GM23338 (cell line): ENCODE measurements around the gene HIVEP3. TPM values are rescaled to one million over a fixed set of nuclear protein-coding genes. Genes with fewer than 3 reads are reported as not detected.

ENCODE experiments used
- ATAC-seq: fragments of 200-7000 bp; cut with Tn5 transposase; 3 replicates; pipeline ENCODE4 v1.9.1; 2020
- DNase-seq: peaks from one replicate; pipeline ENCODE4 v3.0.0-alpha.2; 2015; ENCODE audit warnings: low spot score
- H2AFZ ChIP-seq: fragments of 200-600 bp; sonication (generic); 2 replicates; pipeline ENCODE4 v1.8.0; 2016; ENCODE audit warnings: antibody characterized with exemption, mild to moderate bottlenecking, moderate library complexity
- H3F3A ChIP-seq: fragments of 200-600 bp; sonication (generic); replicated peaks from 2 replicates; pipeline ENCODE4 v1.8.0; 2017; ENCODE audit warnings: antibody characterized with exemption, mixed run types, low read depth
- H3K27ac ChIP-seq: fragments of 200-600 bp; sonication (generic); 2 replicates; pipeline ENCODE4 v1.6.1; 2016; ENCODE audit warnings: low read depth
- H3K27me3 ChIP-seq: fragments of 200-600 bp; sonication (generic); 2 replicates; pipeline ENCODE4 v1.8.0; 2016; ENCODE audit warnings: mild to moderate bottlenecking, mixed run types, moderate library complexity; ENCODE audit not compliant: insufficient read depth
- H3K36me3 ChIP-seq: fragments of 200-600 bp; sonication (generic); 2 replicates; pipeline ENCODE4 v1.8.0; 2016; ENCODE audit warnings: mild to moderate bottlenecking; ENCODE audit not compliant: insufficient read depth
- H3K4me1 ChIP-seq: fragments of 200-600 bp; sonication (generic); 2 replicates; pipeline ENCODE4 v1.8.0; 2016; ENCODE audit warnings: mild to moderate bottlenecking, moderate library complexity; ENCODE audit not compliant: insufficient read depth
- H3K4me2 ChIP-seq: fragments of 200-600 bp; sonication (generic); 2 replicates; pipeline ENCODE4 v1.7.1; 2017; ENCODE audit warnings: mixed run types
- H3K4me3 ChIP-seq: fragments of 200-600 bp; sonication (generic); 2 replicates; pipeline ENCODE4 v1.6.1; 2016; ENCODE audit warnings: mixed run types
- H3K79me2 ChIP-seq: fragments of 200-600 bp; sonication (generic); replicated peaks from 2 replicates; pipeline ENCODE4 v1.8.0; 2017; ENCODE audit warnings: mild to moderate bottlenecking; ENCODE audit not compliant: insufficient read depth
- H3K9me2 ChIP-seq: fragments of 200-600 bp; sonication (generic); 2 replicates; pipeline ENCODE4 v1.8.0; 2017; ENCODE audit not compliant: insufficient read depth
- H4K20me1 ChIP-seq: fragments of 200-600 bp; sonication (generic); replicated peaks from 2 replicates; pipeline ENCODE4 v1.8.0; 2017; ENCODE audit warnings: mild to moderate bottlenecking; ENCODE audit not compliant: insufficient read depth
- H3K27ac Mint-ChIP-seq: 2 replicates; pipeline ENCODE4 v1.8.0; 2020; ENCODE audit warnings: inconsistent platforms, mild to moderate bottlenecking, moderate library complexity, mixed read lengths
- H3K27me3 Mint-ChIP-seq: 3 replicates; pipeline ENCODE4 v1.8.0; 2022; ENCODE audit warnings: low read depth, mild to moderate bottlenecking, moderate library complexity, mixed read lengths, inconsistent platforms; ENCODE audit not compliant: insufficient read depth, poor library complexity
- H3K36me3 Mint-ChIP-seq: 3 replicates; pipeline ENCODE4 v1.8.0; 2021; ENCODE audit warnings: low read depth, mild to moderate bottlenecking, inconsistent platforms, moderate library complexity, mixed read lengths
- H3K4me1 Mint-ChIP-seq: 3 replicates; pipeline ENCODE4 v1.8.0; 2020; ENCODE audit warnings: mild to moderate bottlenecking, inconsistent platforms, mixed read lengths
- H3K4me3 Mint-ChIP-seq: 3 replicates; pipeline ENCODE4 v1.8.0; 2021; ENCODE audit warnings: moderate library complexity, mild to moderate bottlenecking, inconsistent platforms, mixed read lengths
- H3K9me3 Mint-ChIP-seq: 3 replicates; pipeline ENCODE4 v1.8.0; 2020; ENCODE audit warnings: moderate library complexity, mild to moderate bottlenecking, inconsistent platforms, mixed read lengths
- CTCF ChIP-seq, 2 experiments: fragments of 200-600 bp in 1 of 2; sonication (generic) in 1 of 2; conservative IDR thresholded peaks; 2 replicates each; pipeline versions ENCODE4 v1.5.1 to v1.6.1; 2016 to 2017; ENCODE audit warnings: antibody characterized with exemption in 2 of 2, low read depth in 2 of 2, mild to moderate bottlenecking in 2 of 2, moderate library complexity in 1 of 2
- EZH2phosphoT487 ChIP-seq: fragments of 200-600 bp; sonication (generic); IDR thresholded peaks from one replicate; pipeline ENCODE4 v1.8.1; 2018; ENCODE audit warnings: antibody characterized with exemption; ENCODE audit not compliant: unreplicated experiment
- NANOG ChIP-seq: IDR thresholded peaks from 2 replicates; pipeline ENCODE4 v1.6.1; 2016; ENCODE audit warnings: antibody characterized with exemption, borderline replicate concordance
- POLR2AphosphoS5 ChIP-seq: IDR thresholded peaks from 2 replicates; pipeline ENCODE4 v1.6.1; 2016; ENCODE audit warnings: antibody characterized with exemption, low read depth
- ZNF331 ChIP-seq: fragments of 250-450 bp; sonication (Bioruptor Pico); IDR thresholded peaks from 2 replicates; pipeline ENCODE4 v1.5.0; 2020; ENCODE audit warnings: low read depth, mild to moderate bottlenecking, moderate library complexity
- ZNF462 ChIP-seq: fragments of 250-450 bp; sonication (Bioruptor Pico); IDR thresholded peaks from 2 replicates; pipeline ENCODE4 v1.5.0; 2020; ENCODE audit warnings: mild to moderate bottlenecking, moderate library complexity
- polyA plus RNA-seq: library from polyadenylated mRNA; unstranded; fragments of >200 nt; fragmentation: Nextera tagmentation; extraction: Ambion mirVana; gene quantifications from 2 replicates; pipeline ENCODE4 v1.2.1, GENCODE V29; 2016
- total RNA-seq: library from RNA; depleted of rRNA; stranded (reverse); fragments of >200 nt; shearing (Covaris generic); gene quantifications from 2 replicates; pipeline ENCODE4 v1.2.3, GENCODE V29; 2014

HIVEP3 gene
- total and polyA plus RNA-seq, 2 experiments from 2014 or later = 0.14 to 0.24 TPM

GRCh38 chr1:41558761-41559171, 360.0 kb downstream of the HIVEP3 start (continued):
- no peak for TF ChIP-seq ZNF462 (CRISPR knock-in tag)
- TF ChIP-seq ZNF331 = no peak

- Histone ChIP-seq H3K79me2 (no peaks in the 10 kb centered on the region), H3K4me1 (no peaks in the 10 kb centered on the region), H3K4me3 (no peak overlapping the region), H3K27ac (no peak overlapping the region), H3K36me3 (no peaks in the 10 kb centered on the region), H3K9me2 (no peaks in the 10 kb centered on the region), H4K20me1 (no peaks in the 10 kb centered on the region), H2AFZ (no peak overlapping the region), H3K4me2 (no peak overlapping the region), H3K27me3 (no peaks in the 10 kb centered on the region), H3F3A (no peaks in the 10 kb centered on the region)
- Mint-ChIP-seq H3K27ac (no peak overlapping the region), H3K4me3 (no peak overlapping the region), H3K4me1 (peaks cover 3% of the 10 kb centered on the region; the same call in 1 of the 3 replicates), H3K9me3 (peaks cover 33% of the 10 kb centered on the region), H3K36me3 (peaks cover 6% of the 10 kb centered on the region; the same call in 2 of the 3 replicates), H3K27me3 (peaks cover 6% of the 10 kb centered on the region)
- DNase-seq = no peak
- no peak for ATAC-seq
- no peak for TF ChIP-seq ZNF462 (CRISPR knock-in tag)
- TF ChIP-seq CTCF (conservative IDR thresholded peaks at IDR 0.05; ENCODE audit: low read depth in 2 of 2) = no peak
- no peak for TF ChIP-seq ZNF331
- TF ChIP-seq EZH2phosphoT487 = no peak
- TF ChIP-seq NANOG = no peak
- no peak for TF ChIP-seq POLR2AphosphoS5
Measured at GRCh38 chr1:41557751-41558455, 360.8 kb downstream of the HIVEP3 start.
